A549 treated with AZD2906 at 1 μM for 4 hours (cell line): ENCODE measurements around the gene KRTAP9-1. TPM values are rescaled to one million over a fixed set of nuclear protein-coding genes. Genes with fewer than 3 reads are reported as not detected.

Experiments
- total RNA-seq: library from RNA; stranded (reverse); fragments of 200-300 nt; extraction: Qiagen RNA extraction; gene quantifications from 5 replicates; pipeline ENCODE4 v1.2.3, GENCODE V29; 2022

The KRTAP9-1 gene
- total RNA-seq, result not detected in 5 replicates

GRCh38 chr17:41189837-41190318 is at the start of gene KRTAP9-1:
TSS of gene KRTAP9-1 (plus strand) at chr17:41189887. CDS start at chr17:41189887, 0 bp downstream.

GRCh38 chr17:41140360-41141131 is 49.1 kb upstream of the KRTAP9-1 start, which contains the start of gene KRTAP4-6:
TSS of gene KRTAP4-6 (minus strand) at chr17:41140544. CDS start at chr17:41140487, 57 bp downstream.

GRCh38 chr17:41149652-41149985 is 40.1 kb upstream of the KRTAP9-1 start, which contains the start of gene KRTAP4-5:
TSS of gene KRTAP4-5 (minus strand) at chr17:41149825. CDS start at chr17:41149767, 58 bp downstream.

GRCh38 chr17:41160648-41161047 is 29.0 kb upstream of the KRTAP9-1 start, which contains the start of gene KRTAP4-4:
TSS of gene KRTAP4-4 (minus strand) at chr17:41160748. CDS start at chr17:41160691, 57 bp downstream.

GRCh38 chr17:41168121-41168520 is 21.6 kb upstream of the KRTAP9-1 start, which contains the start of gene KRTAP4-3:
TSS of gene KRTAP4-3 (minus strand) at chr17:41168221. CDS start at chr17:41168172, 49 bp downstream.

GRCh38 chr17:41177727-41178271 is 11.9 kb upstream of the KRTAP9-1 start, which contains the start of gene KRTAP4-2:
TSS of gene KRTAP4-2 (minus strand) at chr17:41178221. CDS start at chr17:41178164, 57 bp downstream.

GRCh38 chr17:41184480-41184961 is 5.2 kb upstream of the KRTAP9-1 start, which contains the start of gene KRTAP4-1:
TSS of gene KRTAP4-1 (minus strand) at chr17:41184911. CDS start at chr17:41184854, 57 bp downstream.

GRCh38 chr17:41226598-41227095 is 37.0 kb downstream of the KRTAP9-1 start, which contains the start of gene KRTAP9-2:
TSS of gene KRTAP9-2 (plus strand) at chr17:41226648. CDS start at chr17:41226655, 7 bp downstream.

GRCh38 chr17:41232399-41233105 is 42.9 kb downstream of the KRTAP9-1 start, which contains the start of gene KRTAP9-3:
TSS of gene KRTAP9-3 (plus strand) at chr17:41232449. CDS start at chr17:41232502, 53 bp downstream.

GRCh38 chr17:41237949-41238437 is 48.3 kb downstream of the KRTAP9-1 start, which contains the start of gene KRTAP9-8:
TSS of gene KRTAP9-8 (plus strand) at chr17:41237999. CDS start at chr17:41238052, 53 bp downstream.

Other genes with a start within 250 kb of the KRTAP9-1 start
- gene KRT39, start 222.9 kb upstream of the KRTAP9-1 start, total RNA-seq, result not detected in 5 replicates
- not detected in 5 replicates for gene KRT40, start 205.6 kb upstream of the KRTAP9-1 start, total RNA-seq
- gene KRTAP3-3, start 195.7 kb upstream of the KRTAP9-1 start, total RNA-seq, result not detected in 5 replicates
- 0.20 to 0.57 TPM (median 0.29 TPM) in 5 replicates for gene KRTAP3-2, start 190.0 kb upstream of the KRTAP9-1 start, total RNA-seq
- gene KRTAP3-1, start 180.8 kb upstream of the KRTAP9-1 start, total RNA-seq, result not detected in 5 replicates
- not detected in 5 replicates for gene KRTAP1-5, start 162.7 kb upstream of the KRTAP9-1 start, total RNA-seq
- not detected in 5 replicates for gene KRTAP1-4, start 159.7 kb upstream of the KRTAP9-1 start, total RNA-seq
- not detected in 5 replicates for gene KRTAP1-3, start 155.0 kb upstream of the KRTAP9-1 start, total RNA-seq
- not detected in 5 replicates for gene KRTAP1-1, start 148.4 kb upstream of the KRTAP9-1 start, total RNA-seq
- not detected in 5 replicates for gene KRTAP2-1, start 142.6 kb upstream of the KRTAP9-1 start, total RNA-seq
- gene KRTAP2-2, start 134.7 kb upstream of the KRTAP9-1 start, total RNA-seq, result not detected in 5 replicates
- gene KRTAP2-3, start 129.8 kb upstream of the KRTAP9-1 start, total RNA-seq, result 0.18 TPM in 1 of 5 replicates, not detected in the others
- gene KRTAP2-4, start 124.0 kb upstream of the KRTAP9-1 start, total RNA-seq, result not detected in 5 replicates
- gene KRTAP4-7, start 105.7 kb upstream of the KRTAP9-1 start, total RNA-seq, result not detected in 5 replicates
- not detected in 5 replicates for gene KRTAP4-8, start 91.7 kb upstream of the KRTAP9-1 start, total RNA-seq
- gene KRTAP4-16, start 87.7 kb upstream of the KRTAP9-1 start, total RNA-seq, result not detected in 5 replicates
- not detected in 5 replicates for gene KRTAP4-9, start 84.5 kb upstream of the KRTAP9-1 start, total RNA-seq
- not detected in 5 replicates for gene KRTAP4-11, start 71.5 kb upstream of the KRTAP9-1 start, total RNA-seq
- not detected in 5 replicates for gene KRTAP4-12, start 65.7 kb upstream of the KRTAP9-1 start, total RNA-seq
- not detected in 5 replicates for gene KRTAP4-6, start 49.3 kb upstream of the KRTAP9-1 start, total RNA-seq
- gene KRTAP4-5, start 40.1 kb upstream of the KRTAP9-1 start, total RNA-seq, result not detected in 5 replicates
- gene KRTAP4-4, start 29.1 kb upstream of the KRTAP9-1 start, total RNA-seq, result not detected in 5 replicates
- gene KRTAP4-3, start 21.7 kb upstream of the KRTAP9-1 start, total RNA-seq, result not detected in 5 replicates
- gene KRTAP4-2, start 11.7 kb upstream of the KRTAP9-1 start, total RNA-seq, result not detected in 5 replicates
- gene KRTAP4-1, start 5.0 kb upstream of the KRTAP9-1 start, total RNA-seq, result 0.08 to 0.13 TPM in 2 of 5 replicates, not detected in the others
- gene KRTAP9-2, start 36.8 kb downstream of the KRTAP9-1 start, total RNA-seq, result not detected in 5 replicates
- not detected in 5 replicates for gene KRTAP9-3, start 42.6 kb downstream of the KRTAP9-1 start, total RNA-seq
- gene KRTAP9-8, start 48.1 kb downstream of the KRTAP9-1 start, total RNA-seq, result not detected in 5 replicates
- not detected in 5 replicates for gene KRTAP9-4, start 59.8 kb downstream of the KRTAP9-1 start, total RNA-seq
- gene KRTAP9-9, start 65.5 kb downstream of the KRTAP9-1 start, total RNA-seq, result not detected in 5 replicates
- not detected in 5 replicates for gene KRTAP9-6, start 75.5 kb downstream of the KRTAP9-1 start, total RNA-seq
- gene KRTAP9-7, start 85.8 kb downstream of the KRTAP9-1 start, total RNA-seq, result not detected in 5 replicates
- gene KRTAP29-1, start 113.0 kb downstream of the KRTAP9-1 start, total RNA-seq, result not detected in 5 replicates
- gene KRTAP16-1, start 119.4 kb downstream of the KRTAP9-1 start, total RNA-seq, result not detected in 5 replicates
- not detected in 5 replicates for gene KRTAP17-1, start 125.8 kb downstream of the KRTAP9-1 start, total RNA-seq
- gene KRT33A, start 160.9 kb downstream of the KRTAP9-1 start, total RNA-seq, result not detected in 5 replicates
- 0.08 TPM in 1 of 5 replicates, not detected in the others for gene KRT33B, start 179.9 kb downstream of the KRTAP9-1 start, total RNA-seq
- gene KRT34, start 192.4 kb downstream of the KRTAP9-1 start, total RNA-seq, result 0.23 to 0.61 TPM (median 0.42 TPM) in 5 replicates
- gene KRT31, start 207.7 kb downstream of the KRTAP9-1 start, total RNA-seq, result not detected in 5 replicates
- gene KRT37, start 234.7 kb downstream of the KRTAP9-1 start, total RNA-seq, result not detected in 5 replicates